Endodermal cell (in vitro differentiated cells): ENCODE data around the gene SLC25A39. TPM values are rescaled to one million over a fixed set of nuclear protein-coding genes. Genes with fewer than 3 reads are reported as not detected.

Experiments used
- DNase-seq: peaks from one replicate; pipeline ENCODE4 v3.0.0-alpha.2; 2017
- H3K27ac ChIP-seq: 2 replicates; pipeline ENCODE4 v1.5.1; 2013; ENCODE audit warnings: mild to moderate bottlenecking, low read depth, low read length, moderate library complexity
- H3K27me3 ChIP-seq: 2 replicates; pipeline ENCODE4 v1.6.1; 2013; ENCODE audit warnings: mild to moderate bottlenecking, low read length, moderate library complexity; ENCODE audit not compliant: insufficient read depth, control insufficient read depth, poor library complexity, severe bottlenecking
- H3K36me3 ChIP-seq: 2 replicates; pipeline ENCODE4 v1.7.0; 2013; ENCODE audit warnings: mild to moderate bottlenecking, low read length, moderate library complexity; ENCODE audit not compliant: control insufficient read depth, insufficient read depth
- H3K4me1 ChIP-seq: one replicate; pipeline ENCODE4 v1.7.0; 2013; ENCODE audit warnings: low read length; ENCODE audit not compliant: control insufficient read depth, insufficient read depth
- H3K4me3 ChIP-seq: 2 replicates; pipeline ENCODE4 v1.5.1; 2013; ENCODE audit warnings: mild to moderate bottlenecking, low read length, moderate library complexity
- H3K9ac ChIP-seq: 2 replicates; pipeline ENCODE4 v1.6.1; 2013; ENCODE audit warnings: mild to moderate bottlenecking, low read length, moderate library complexity; ENCODE audit not compliant: poor library complexity, severe bottlenecking; ENCODE audit errors: extremely low read depth
- H3K9me3 ChIP-seq: 2 replicates; pipeline ENCODE4 v1.6.1; 2013; ENCODE audit warnings: mild to moderate bottlenecking, low read length, moderate library complexity; ENCODE audit not compliant: control insufficient read depth
- H3K27ac Mint-ChIP-seq: 2 replicates; pipeline ENCODE4 v1.8.0; 2020; ENCODE audit warnings: mixed read lengths
- H3K27me3 Mint-ChIP-seq: 2 replicates; pipeline ENCODE4 v1.8.0; 2021; ENCODE audit warnings: mild to moderate bottlenecking, mixed read lengths; ENCODE audit not compliant: insufficient read depth
- H3K36me3 Mint-ChIP-seq: 2 replicates; pipeline ENCODE4 v1.8.0; 2020; ENCODE audit warnings: low read depth, mixed read lengths
- H3K4me1 Mint-ChIP-seq: 2 replicates; pipeline ENCODE4 v1.8.0; 2020; ENCODE audit warnings: mixed read lengths
- H3K4me3 Mint-ChIP-seq: 2 replicates; pipeline ENCODE4 v1.8.0; 2020; ENCODE audit warnings: mild to moderate bottlenecking, moderate library complexity, mixed read lengths
- H3K9me3 Mint-ChIP-seq: 2 replicates; pipeline ENCODE4 v1.8.0; 2020; ENCODE audit warnings: mild to moderate bottlenecking, mixed read lengths
- CTCF ChIP-seq: fragments of 200-600 bp; sonication (generic); conservative IDR thresholded peaks from 2 replicates; pipeline ENCODE4 v1.5.0; 2021; ENCODE audit warnings: antibody characterized with exemption, mild to moderate bottlenecking
- WGBS, 2 experiments: methylation state at CpG; one replicate each; pipeline versions ENCODE4 v1.1.5 to v1.1.7; 2013; ENCODE audit warnings: missing lambda C conversion rate in 2 of 2, mixed read lengths in 1 of 2; ENCODE audit not compliant: insufficient coverage in 1 of 2, insufficient read length in 1 of 2; 5-methylcytosine and 5-hydroxymethylcytosine counted together
- total RNA-seq, 2 donors: library from RNA; stranded (reverse); fragmentation: NEBNext Ultra II Directional in 1 of 2; extraction: Animal tissue kit (Norgen Biotek cat#: 25700) in 1 of 2; gene quantifications; 2 replicates in 1 of 2; 3 replicates in 1 of 2; pipeline ENCODE4 v1.2.1, GENCODE V29; 2021

Gene SLC25A39
- total RNA-seq, 2 donors from 2014 or later, result 191 to 201 TPM

- DNase-seq, result peak; percentile 95
- H3K9me3 Mint-ChIP-seq, result no peaks in the 10 kb centered on the region
- no peak for TF ChIP-seq CTCF
- H3K4me1 Mint-ChIP-seq, result peaks cover 10% of the 10 kb centered on the region
- H3K4me3 Mint-ChIP-seq, result peak overlapping the region; percentile 58
- Histone ChIP-seq H3K9me3 (no peaks in the 10 kb centered on the region), H3K27ac (peak overlapping the region; percentile 58), H3K9ac (no peak overlapping the region), H3K36me3 (no peaks in the 10 kb centered on the region), H3K27me3 (no peaks in the 10 kb centered on the region), H3K4me1 (no peaks in the 10 kb centered on the region), H3K4me3 (peak overlapping the region; percentile 81)
- no peak overlapping the region for H3K27ac Mint-ChIP-seq
- 2 to 10% methylated on average over 8 to 21 of the region's 26 CpGs for WGBS, 2 experiments
- no peaks in the 10 kb centered on the region for H3K36me3 Mint-ChIP-seq
- H3K27me3 Mint-ChIP-seq, result peaks cover 23% of the 10 kb centered on the region
These were observed 17.0 kb downstream of the SLC25A39 start for GRCh38 chr17:44307387-44308186.

- Histone ChIP-seq H3K27ac (no peak overlapping the region), H3K4me1 (no peaks in the 10 kb centered on the region), H3K9me3 (no peaks in the 10 kb centered on the region), H3K27me3 (no peaks in the 10 kb centered on the region), H3K9ac (no peak overlapping the region), H3K36me3 (no peaks in the 10 kb centered on the region), H3K4me3 (no peak overlapping the region)
- Mint-ChIP-seq H3K36me3 (no peaks in the 10 kb centered on the region), H3K4me3 (no peak overlapping the region), H3K9me3 (no peaks in the 10 kb centered on the region), H3K27me3 (peaks cover 13% of the 10 kb centered on the region), H3K4me1 (peaks cover 10% of the 10 kb centered on the region), H3K27ac (no peak overlapping the region)
- DNase-seq, result no peak
- TF ChIP-seq CTCF, result no peak
These were observed 20.0 kb downstream of the SLC25A39 start for GRCh38 chr17:44304651-44305050.

- no peaks in the 10 kb centered on the region for H3K9me3 ChIP-seq
- no peaks in the 10 kb centered on the region for H3K36me3 ChIP-seq
- H3K36me3 Mint-ChIP-seq, result no peaks in the 10 kb centered on the region
- TF ChIP-seq CTCF, result no peak
- no peak overlapping the region for H3K27ac ChIP-seq
- no peak overlapping the region for H3K9ac ChIP-seq
- H3K4me1 ChIP-seq, result no peaks in the 10 kb centered on the region
- no peak overlapping the region for H3K4me3 Mint-ChIP-seq
- peaks cover 2% of the 10 kb centered on the region for H3K9me3 Mint-ChIP-seq
- DNase-seq, result no peak
- no peaks in the 10 kb centered on the region for H3K27me3 ChIP-seq
- no peak overlapping the region for H3K27ac Mint-ChIP-seq
- no peak overlapping the region for H3K4me3 ChIP-seq
- no peaks in the 10 kb centered on the region for H3K4me1 Mint-ChIP-seq
- H3K27me3 Mint-ChIP-seq, result no peaks in the 10 kb centered on the region
- WGBS, 2 experiments, result 83 to 93% methylated on average over 3 of the region's 3 CpGs
These were observed 26.6 kb downstream of the SLC25A39 start for GRCh38 chr17:44297975-44298374.
